T follicular helper cell (primary cell): Measurements from ENCODE around the gene ALG10B.
"Not testable (repeated sequence)": the region's sequence is repeated elsewhere in the genome, so short reads cannot be mapped to it uniquely, and the experiment has no call there.

Experiments
- DNase-seq: peaks from one replicate; pipeline ENCODE4 v3.0.0-alpha.2; 2020; ENCODE audit warnings: low read depth
- total RNA-seq, 2 experiments: gene quantifications; one replicate each; lab custom pipeline; 2026; lab: John Stamatoyannopoulos, UW

The ALG10B gene
- total RNA-seq, result 11.2 to 11.9 reads per million in 2 experiments

- DNase-seq, result peak; percentile 87
Measured at GRCh38 chr12:38316391-38317129, at the start of gene ALG10B. TSS of gene ALG10B (plus strand) at chr12:38316774. CDS start at chr12:38316894, 120 bp downstream.

GRCh38 chr12:38268612-38269011, 48.0 kb upstream of the ALG10B start:
- DNase-seq, result no peak

- no peak for DNase-seq
Measured at GRCh38 chr12:38269897-38270296, 46.7 kb upstream of the ALG10B start.

- DNase-seq, result no peak
Measured at GRCh38 chr12:38279756-38280155, 36.8 kb upstream of the ALG10B start.

GRCh38 chr12:38282886-38283285, 33.7 kb upstream of the ALG10B start:
- DNase-seq, result no peak

- no peak for DNase-seq
Measured at GRCh38 chr12:38289396-38289795, 27.2 kb upstream of the ALG10B start.

- DNase-seq, result no peak
Measured at GRCh38 chr12:38291160-38291559, 25.4 kb upstream of the ALG10B start.

GRCh38 chr12:38302972-38303371, 13.6 kb upstream of the ALG10B start:
- not testable (repeated sequence) for DNase-seq

GRCh38 chr12:38321966-38322365, 5.4 kb downstream of the ALG10B start:
- DNase-seq, result not testable (repeated sequence)

GRCh38 chr12:38324912-38325311, 8.3 kb downstream of the ALG10B start:
- no peak for DNase-seq

GRCh38 chr12:38327356-38327755, 10.8 kb downstream of the ALG10B start:
- DNase-seq, result no peak

GRCh38 chr12:38328306-38328895, 11.8 kb downstream of the ALG10B start:
- no peak for DNase-seq

- DNase-seq, result not testable (repeated sequence)
Measured at GRCh38 chr12:38330414-38330813, 13.8 kb downstream of the ALG10B start.

GRCh38 chr12:38332814-38333213, 16.2 kb downstream of the ALG10B start:
- no peak for DNase-seq

GRCh38 chr12:38342444-38342843, 25.9 kb downstream of the ALG10B start:
- no peak for DNase-seq

GRCh38 chr12:38343256-38343655, 26.7 kb downstream of the ALG10B start:
- not testable (repeated sequence) for DNase-seq

GRCh38 chr12:38343916-38344315, 27.3 kb downstream of the ALG10B start:
- not testable (repeated sequence) for DNase-seq

- no peak for DNase-seq
Measured at GRCh38 chr12:38350342-38351174, 34.0 kb downstream of the ALG10B start.

- DNase-seq, result not testable (repeated sequence)
Measured at GRCh38 chr12:38351175-38351508, 34.6 kb downstream of the ALG10B start.

- DNase-seq, result no peak
Measured at GRCh38 chr12:38367506-38367905, 50.9 kb downstream of the ALG10B start.

GRCh38 chr12:38370311-38370710, 53.7 kb downstream of the ALG10B start:
- no peak for DNase-seq

GRCh38 chr12:38373784-38374183, 57.2 kb downstream of the ALG10B start:
- DNase-seq, result no peak

- DNase-seq, result no peak
Measured at GRCh38 chr12:38374751-38375150, 58.2 kb downstream of the ALG10B start.
